ENCODE results near the gene MCEE. TPM values are rescaled to one million over a fixed set of nuclear protein-coding genes. Genes with fewer than 3 reads are reported as not detected.
A peak's percentile ranks its signal among the peaks of the same experiment; 100 is the strongest.

Gene MCEE
- polyA plus RNA-seq, 1 donor from 2014 or later = 25.9 TPM

- Histone ChIP-seq H4K20me1 (ENCODE audit: insufficient read depth) (no peaks in the 10 kb centered on the region), H3K36me3 (ENCODE audit: insufficient read depth, low read length) (no peaks in the 10 kb centered on the region), H3K4me2 (ENCODE audit: low read length) (peak overlapping the region; percentile 94), H3K9ac (ENCODE audit: low read length) (peak overlapping the region; percentile 86), H3K9me2 (ENCODE audit: insufficient read depth, low read length) (no peaks in the 10 kb centered on the region), H3K27me3 (ENCODE audit: insufficient read depth, low read depth, low read length) (no peaks in the 10 kb centered on the region), H3K4me3 (ENCODE audit: low read length) (peak overlapping the region; percentile 79), H2AFZ (ENCODE audit: low read depth, low read length) (peak overlapping the region; percentile 87), H3K79me2 (replicated peaks; ENCODE audit: insufficient read depth, low read length) (peaks cover 28% of the 10 kb centered on the region), H3K27ac (ENCODE audit: low read length) (peak overlapping the region; percentile 95), H3K9me3 (ENCODE audit: low read length) (no peaks in the 10 kb centered on the region), H3F3A (ENCODE audit: insufficient read depth, low read length, poor library complexity, severe bottlenecking) (no peaks in the 10 kb centered on the region)
- TF ChIP-seq EP300 (conservative IDR thresholded peaks at IDR 0.05; ENCODE audit: poor library complexity, severe bottlenecking) = no peak
- TF ChIP-seq, protein P1, sequence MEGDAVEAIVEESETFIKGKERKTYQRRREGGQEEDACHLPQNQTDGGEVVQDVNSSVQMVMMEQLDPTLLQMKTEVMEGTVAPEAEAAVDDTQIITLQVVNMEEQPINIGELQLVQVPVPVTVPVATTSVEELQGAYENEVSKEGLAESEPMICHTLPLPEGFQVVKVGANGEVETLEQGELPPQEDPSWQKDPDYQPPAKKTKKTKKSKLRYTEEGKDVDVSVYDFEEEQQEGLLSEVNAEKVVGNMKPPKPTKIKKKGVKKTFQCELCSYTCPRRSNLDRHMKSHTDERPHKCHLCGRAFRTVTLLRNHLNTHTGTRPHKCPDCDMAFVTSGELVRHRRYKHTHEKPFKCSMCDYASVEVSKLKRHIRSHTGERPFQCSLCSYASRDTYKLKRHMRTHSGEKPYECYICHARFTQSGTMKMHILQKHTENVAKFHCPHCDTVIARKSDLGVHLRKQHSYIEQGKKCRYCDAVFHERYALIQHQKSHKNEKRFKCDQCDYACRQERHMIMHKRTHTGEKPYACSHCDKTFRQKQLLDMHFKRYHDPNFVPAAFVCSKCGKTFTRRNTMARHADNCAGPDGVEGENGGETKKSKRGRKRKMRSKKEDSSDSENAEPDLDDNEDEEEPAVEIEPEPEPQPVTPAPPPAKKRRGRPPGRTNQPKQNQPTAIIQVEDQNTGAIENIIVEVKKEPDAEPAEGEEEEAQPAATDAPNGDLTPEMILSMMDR (IDR thresholded peaks at IDR 0.05; ENCODE audit: poor library complexity, severe bottlenecking) = peak; percentile 38
- TF ChIP-seq, protein P2, sequence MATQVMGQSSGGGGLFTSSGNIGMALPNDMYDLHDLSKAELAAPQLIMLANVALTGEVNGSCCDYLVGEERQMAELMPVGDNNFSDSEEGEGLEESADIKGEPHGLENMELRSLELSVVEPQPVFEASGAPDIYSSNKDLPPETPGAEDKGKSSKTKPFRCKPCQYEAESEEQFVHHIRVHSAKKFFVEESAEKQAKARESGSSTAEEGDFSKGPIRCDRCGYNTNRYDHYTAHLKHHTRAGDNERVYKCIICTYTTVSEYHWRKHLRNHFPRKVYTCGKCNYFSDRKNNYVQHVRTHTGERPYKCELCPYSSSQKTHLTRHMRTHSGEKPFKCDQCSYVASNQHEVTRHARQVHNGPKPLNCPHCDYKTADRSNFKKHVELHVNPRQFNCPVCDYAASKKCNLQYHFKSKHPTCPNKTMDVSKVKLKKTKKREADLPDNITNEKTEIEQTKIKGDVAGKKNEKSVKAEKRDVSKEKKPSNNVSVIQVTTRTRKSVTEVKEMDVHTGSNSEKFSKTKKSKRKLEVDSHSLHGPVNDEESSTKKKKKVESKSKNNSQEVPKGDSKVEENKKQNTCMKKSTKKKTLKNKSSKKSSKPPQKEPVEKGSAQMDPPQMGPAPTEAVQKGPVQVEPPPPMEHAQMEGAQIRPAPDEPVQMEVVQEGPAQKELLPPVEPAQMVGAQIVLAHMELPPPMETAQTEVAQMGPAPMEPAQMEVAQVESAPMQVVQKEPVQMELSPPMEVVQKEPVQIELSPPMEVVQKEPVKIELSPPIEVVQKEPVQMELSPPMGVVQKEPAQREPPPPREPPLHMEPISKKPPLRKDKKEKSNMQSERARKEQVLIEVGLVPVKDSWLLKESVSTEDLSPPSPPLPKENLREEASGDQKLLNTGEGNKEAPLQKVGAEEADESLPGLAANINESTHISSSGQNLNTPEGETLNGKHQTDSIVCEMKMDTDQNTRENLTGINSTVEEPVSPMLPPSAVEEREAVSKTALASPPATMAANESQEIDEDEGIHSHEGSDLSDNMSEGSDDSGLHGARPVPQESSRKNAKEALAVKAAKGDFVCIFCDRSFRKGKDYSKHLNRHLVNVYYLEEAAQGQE (IDR thresholded peaks at IDR 0.05; ENCODE audit: borderline replicate concordance) = peak; percentile 14
- no peak for TF ChIP-seq POLR2AphosphoS5 (IDR thresholded peaks at IDR 0.05)
- TF ChIP-seq SMC3 (conservative IDR thresholded peaks at IDR 0.05; ENCODE audit: poor library complexity) = peak; percentile 51
- no peak for TF ChIP-seq MXI1 (conservative IDR thresholded peaks at IDR 0.05; ENCODE audit: poor library complexity, severe bottlenecking)
- TF ChIP-seq EZH2 (IDR thresholded peaks at IDR 0.05; ENCODE audit: borderline replicate concordance, insufficient read depth, low read length, poor library complexity, severe bottlenecking) = no peak
- no peak for TF ChIP-seq TAF1 (IDR thresholded peaks at IDR 0.05; ENCODE audit: low read depth)
- no peak for TF ChIP-seq RAD21 (conservative IDR thresholded peaks at IDR 0.05)
Measured at GRCh38 chr2:71067567-71068217, 62.3 kb downstream of the MCEE start.

GRCh38 chr2:71066856-71067255 lies 63.2 kb downstream of the MCEE start:
- H3K4me3 ChIP-seq (ENCODE audit: low read length) = no peak overlapping the region
- TF ChIP-seq EZH2 (IDR thresholded peaks at IDR 0.05; ENCODE audit: borderline replicate concordance, insufficient read depth, low read length, poor library complexity, severe bottlenecking) = no peak
- TF ChIP-seq EP300 (conservative IDR thresholded peaks at IDR 0.05; ENCODE audit: poor library complexity, severe bottlenecking) = no peak
- no peak for TF ChIP-seq SMC3 (conservative IDR thresholded peaks at IDR 0.05; ENCODE audit: poor library complexity)
- no peak for TF ChIP-seq MXI1 (conservative IDR thresholded peaks at IDR 0.05; ENCODE audit: poor library complexity, severe bottlenecking)
- TF ChIP-seq RAD21 (conservative IDR thresholded peaks at IDR 0.05) = no peak
- TF ChIP-seq, protein P1 (IDR thresholded peaks at IDR 0.05; ENCODE audit: poor library complexity, severe bottlenecking) = no peak
- TF ChIP-seq POLR2AphosphoS5 (IDR thresholded peaks at IDR 0.05) = no peak
- no peaks in the 10 kb centered on the region for H3K27me3 ChIP-seq (ENCODE audit: insufficient read depth, low read depth, low read length)
- no peak overlapping the region for H3K9ac ChIP-seq (ENCODE audit: low read length)
- H3K27ac ChIP-seq (ENCODE audit: low read length) = no peak overlapping the region
- no peaks in the 10 kb centered on the region for H3K9me3 ChIP-seq (ENCODE audit: low read length)
- H2AFZ ChIP-seq (ENCODE audit: low read depth, low read length) = no peak overlapping the region
- no peaks in the 10 kb centered on the region for H4K20me1 ChIP-seq (ENCODE audit: insufficient read depth)
- H3K9me2 ChIP-seq (ENCODE audit: insufficient read depth, low read length) = no peaks in the 10 kb centered on the region
- H3K36me3 ChIP-seq (ENCODE audit: insufficient read depth, low read length) = no peaks in the 10 kb centered on the region
- no peak overlapping the region for H3K4me2 ChIP-seq (ENCODE audit: low read length)
- no peaks in the 10 kb centered on the region for H3F3A ChIP-seq (ENCODE audit: insufficient read depth, low read length, poor library complexity, severe bottlenecking)
- H3K79me2 ChIP-seq (replicated peaks; ENCODE audit: insufficient read depth, low read length) = peaks cover 28% of the 10 kb centered on the region

Measured in neural cell (in vitro differentiated cells).